GM21526 (cell line): ENCODE data around the gene CCDC28B.
"Not testable (repeated sequence)": the region's sequence is repeated elsewhere in the genome, so short reads cannot be mapped to it uniquely, and the experiment has no call there.

Source experiments
- ATAC-seq: cut with Tn5 transposase; IDR thresholded peaks from one replicate; pipeline ENCODE4 v1.9.1; 2021; ENCODE audit warnings: moderate library complexity; ENCODE audit not compliant: unreplicated experiment, low FRiP score

CCDC28B gene

DNA sequence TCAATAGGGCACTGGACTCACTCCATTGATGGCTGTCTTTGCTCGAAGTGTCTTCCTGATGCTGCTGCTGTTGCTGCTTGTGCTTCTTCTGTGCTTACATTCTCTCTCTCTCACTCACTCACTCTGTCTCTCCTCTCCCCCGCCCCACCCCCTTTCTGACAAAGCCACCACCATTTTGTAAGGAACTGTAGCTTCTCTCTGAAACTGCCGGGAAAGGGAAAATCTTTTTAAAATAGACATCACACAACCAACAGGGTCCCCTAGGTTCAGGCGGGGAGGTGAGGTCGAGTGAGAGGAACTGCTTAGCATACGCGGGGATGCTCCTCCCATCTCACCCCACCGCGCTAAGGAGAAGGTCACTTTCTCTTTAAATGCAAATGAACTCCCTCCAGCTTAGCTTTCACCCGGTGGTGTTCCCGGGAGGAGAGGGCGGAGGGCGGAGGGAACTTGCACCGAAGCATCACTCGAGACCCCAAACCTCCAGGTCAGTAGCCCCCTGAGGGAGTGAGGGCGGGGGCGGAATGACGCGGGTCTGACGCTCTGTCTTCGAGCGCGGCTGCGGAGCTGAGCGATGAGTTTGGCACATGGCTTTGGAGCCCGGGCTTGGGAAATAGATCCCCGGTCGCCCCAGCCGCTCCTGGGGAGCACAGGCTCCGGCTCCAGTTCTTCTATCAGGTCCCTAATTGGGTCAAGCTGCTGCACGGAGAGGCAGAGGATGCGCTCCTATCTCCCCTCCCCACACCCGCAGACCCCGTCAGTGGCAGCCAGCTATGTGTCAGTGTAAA lies at the start of gene CCDC28B:
CCDC28B (plus strand) TSS at position 370 of the 785 bp plus-strand sequence. CDS start 1,341 bp downstream, outside the sequence.
- no peak for ATAC-seq

DNA sequence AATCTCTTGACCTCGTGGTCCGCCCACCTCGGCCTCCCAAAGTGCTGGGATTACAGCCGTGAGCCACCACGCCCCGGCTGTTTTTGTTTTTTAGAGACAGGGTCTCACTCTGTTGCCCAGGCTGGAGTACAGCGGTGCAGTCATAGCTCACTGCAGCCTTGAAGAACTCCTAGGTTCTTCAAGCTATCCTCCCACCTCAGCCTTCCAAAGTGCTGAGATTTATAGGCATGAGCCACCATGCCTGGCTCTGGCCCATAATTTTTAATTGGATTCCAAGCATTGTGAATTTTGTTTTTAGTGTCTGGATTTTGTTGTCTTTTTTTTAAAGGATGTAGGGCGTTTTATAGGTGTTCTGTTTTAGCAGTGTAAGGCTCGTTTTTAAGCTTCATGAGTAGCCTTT lies 49.5 kb upstream of the CCDC28B start:
- no peak for ATAC-seq

DNA sequence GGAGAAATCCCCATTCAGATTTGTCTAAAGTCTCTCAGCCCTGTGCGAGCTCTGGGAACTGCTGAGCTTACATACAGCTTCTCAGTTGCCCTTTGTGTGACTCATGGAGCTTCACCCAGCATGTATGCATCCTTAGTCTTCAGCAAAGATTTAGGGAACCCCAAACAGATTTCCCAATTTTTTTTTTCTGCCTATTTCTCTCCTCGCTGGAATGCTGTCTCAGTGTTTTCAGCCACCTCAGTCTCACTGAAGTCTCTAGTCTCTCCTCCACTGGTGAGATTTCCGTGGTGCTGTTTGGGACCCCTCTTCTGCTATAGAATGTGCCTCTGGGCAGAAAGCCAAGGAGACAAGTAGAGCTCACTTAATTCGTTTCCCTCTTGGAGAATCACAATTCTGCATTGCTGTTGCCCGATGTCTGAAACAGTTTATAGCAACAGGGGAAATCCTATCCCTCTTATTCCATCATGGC lies 49.0 kb upstream of the CCDC28B start:
- ATAC-seq, result no peak

DNA sequence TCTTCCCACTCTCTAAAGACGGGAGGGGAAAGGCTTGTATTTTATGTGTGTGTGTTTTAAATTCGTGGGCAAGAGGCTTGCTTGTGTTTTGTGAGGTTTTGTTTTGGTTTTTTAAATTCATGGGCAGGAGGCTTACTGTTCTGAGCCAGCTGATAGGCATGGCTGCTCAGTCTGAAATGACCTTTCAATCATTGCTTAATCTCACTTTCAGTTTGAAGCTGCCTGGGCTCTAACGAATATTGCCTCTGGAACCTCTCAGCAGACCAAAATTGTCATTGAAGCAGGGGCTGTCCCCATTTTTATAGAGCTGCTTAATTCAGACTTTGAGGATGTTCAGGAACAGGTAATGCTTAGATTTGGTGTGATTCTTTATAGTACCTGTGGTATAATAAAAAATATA lies 41.2 kb upstream of the CCDC28B start:
- ATAC-seq, result no peak

DNA sequence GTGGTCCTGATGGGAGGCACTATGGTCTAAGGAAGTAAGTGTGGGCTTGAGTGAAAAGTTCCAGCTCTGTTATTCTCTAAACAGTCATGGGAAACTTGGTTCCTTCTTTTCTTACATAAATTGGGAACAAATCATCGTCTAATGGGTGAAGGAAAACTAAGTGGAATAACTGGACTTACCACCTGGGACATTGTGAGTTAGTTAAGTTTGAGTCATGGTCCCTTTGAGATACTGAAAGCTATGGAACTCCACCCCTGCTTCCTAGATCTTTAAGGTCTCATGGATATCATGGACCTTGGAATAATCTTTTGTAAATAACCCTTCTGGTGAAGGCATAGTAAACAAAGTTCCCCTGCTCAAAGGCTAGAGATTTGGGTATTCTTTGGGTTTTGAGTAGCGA lies 37.0 kb upstream of the CCDC28B start:
- no peak for ATAC-seq

DNA sequence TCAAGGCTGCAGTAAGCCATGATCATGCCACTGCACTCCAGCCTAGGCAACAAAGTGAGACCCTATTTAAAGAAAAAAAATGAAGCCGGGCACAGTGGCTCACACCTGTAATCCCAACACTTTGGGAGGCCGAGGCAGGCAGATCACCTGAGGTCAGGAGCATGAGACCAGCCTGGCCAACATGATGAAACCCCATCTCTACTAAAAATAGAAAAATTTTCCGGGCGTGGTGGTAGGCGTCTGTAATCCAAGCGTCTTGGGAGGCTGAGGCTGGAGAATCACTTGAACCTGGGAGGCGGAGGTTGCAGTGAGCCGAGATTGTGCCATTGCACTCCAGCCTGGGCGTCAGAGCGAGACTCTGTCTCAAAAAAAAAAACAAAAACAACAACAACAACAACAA lies 34.8 kb upstream of the CCDC28B start:
- not testable (repeated sequence) for ATAC-seq

DNA sequence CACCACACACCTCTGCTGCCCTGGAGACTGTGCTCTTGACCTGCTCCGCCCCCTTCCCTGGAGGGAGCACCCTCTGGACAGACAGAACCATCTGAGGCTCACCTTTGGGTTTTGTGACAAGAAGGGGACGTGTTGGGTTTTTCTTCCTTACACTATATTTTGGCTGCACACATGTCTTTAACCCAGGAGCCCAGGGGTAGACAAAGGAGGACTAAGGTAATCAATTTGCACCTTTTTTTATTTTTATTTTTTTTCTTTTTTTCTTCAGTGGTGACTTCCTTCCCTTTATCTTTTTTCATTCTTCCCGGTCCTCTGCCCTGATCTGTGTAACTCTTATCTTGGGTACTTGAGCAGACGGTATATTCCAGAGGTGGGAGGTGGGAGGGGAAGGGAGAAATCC lies 29.4 kb upstream of the CCDC28B start:
- no peak for ATAC-seq

DNA sequence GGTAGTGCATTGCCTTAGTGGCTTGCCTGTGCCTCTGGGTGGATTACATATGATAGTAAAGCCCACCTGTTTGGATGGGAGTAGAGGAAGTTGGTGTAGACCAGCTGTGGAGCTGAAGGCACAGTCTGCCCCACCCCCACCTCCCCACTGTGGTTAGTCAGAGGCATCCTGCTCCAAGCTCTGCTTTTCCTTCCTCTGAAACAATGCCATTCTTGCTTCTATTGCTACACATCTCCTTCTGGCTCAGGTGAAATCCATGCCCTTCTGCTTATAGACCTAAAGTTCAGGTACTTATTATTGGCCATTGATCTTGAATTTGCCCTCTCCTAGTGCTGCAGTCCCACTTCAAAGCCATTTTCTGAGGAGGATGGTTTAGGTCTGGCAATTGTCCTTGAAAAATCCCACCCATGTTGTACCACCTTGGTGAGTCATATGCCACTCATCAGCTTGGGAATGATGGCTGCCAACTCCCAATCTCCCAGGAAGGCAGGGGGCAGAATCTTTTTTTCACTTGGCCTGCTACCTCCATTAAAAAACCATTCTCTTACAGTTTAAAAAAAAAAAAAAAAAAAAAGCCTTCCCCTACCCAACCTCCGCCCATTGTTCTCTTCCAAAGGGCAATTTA lies 27.7 kb upstream of the CCDC28B start:
- no peak for ATAC-seq

DNA sequence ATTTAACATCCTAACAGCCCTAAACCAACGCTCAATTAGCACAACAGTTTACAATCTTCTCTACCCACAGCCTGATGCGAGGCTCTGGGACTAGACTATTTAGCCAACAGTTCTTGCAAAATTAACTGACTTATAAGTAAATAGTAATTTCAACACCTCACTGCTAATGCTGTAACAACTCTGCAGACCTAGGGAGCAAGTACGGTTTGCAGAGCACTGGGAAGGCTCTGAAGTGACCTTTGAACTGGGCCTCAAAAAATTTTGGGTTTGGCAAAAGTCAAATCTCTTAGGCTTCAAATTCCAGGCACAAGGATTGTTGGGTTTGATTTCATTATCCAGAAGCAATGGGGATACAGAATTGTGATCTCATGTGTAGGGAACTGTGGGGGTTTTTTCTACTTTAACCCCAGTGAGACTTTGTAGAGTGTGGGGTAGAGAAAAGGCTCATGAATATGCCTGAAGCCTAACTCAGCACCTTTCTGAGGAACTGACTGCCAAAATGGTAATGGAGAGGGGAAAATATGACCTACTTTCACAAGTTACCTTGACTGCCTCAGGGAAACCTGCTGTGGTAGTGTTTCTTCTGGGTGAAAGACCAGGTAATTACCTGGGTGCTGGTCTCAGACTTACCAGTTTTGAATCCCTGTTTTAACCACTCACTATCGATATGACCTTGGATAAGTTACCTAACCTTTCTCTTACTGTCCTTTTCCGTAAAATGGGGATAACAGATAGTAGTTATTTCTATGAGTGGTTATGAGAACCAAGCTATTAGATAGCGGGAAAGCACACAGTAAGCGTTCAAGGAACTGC lies 21.8 kb upstream of the CCDC28B start:
- ATAC-seq, result no peak

DNA sequence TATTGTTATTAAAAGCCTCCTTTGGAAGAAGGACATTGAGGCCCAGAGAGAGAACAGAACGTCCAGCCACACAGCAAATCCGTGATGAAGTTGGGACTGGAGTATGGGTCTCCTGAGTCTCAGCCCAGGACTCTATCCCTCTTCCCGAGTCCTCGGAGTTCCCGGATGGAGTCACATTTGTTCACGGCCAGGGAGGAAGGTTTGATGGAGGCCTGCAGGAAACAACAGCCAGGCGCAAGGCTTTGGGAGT lies 21.3 kb upstream of the CCDC28B start:
- ATAC-seq, result peak; percentile 6

DNA sequence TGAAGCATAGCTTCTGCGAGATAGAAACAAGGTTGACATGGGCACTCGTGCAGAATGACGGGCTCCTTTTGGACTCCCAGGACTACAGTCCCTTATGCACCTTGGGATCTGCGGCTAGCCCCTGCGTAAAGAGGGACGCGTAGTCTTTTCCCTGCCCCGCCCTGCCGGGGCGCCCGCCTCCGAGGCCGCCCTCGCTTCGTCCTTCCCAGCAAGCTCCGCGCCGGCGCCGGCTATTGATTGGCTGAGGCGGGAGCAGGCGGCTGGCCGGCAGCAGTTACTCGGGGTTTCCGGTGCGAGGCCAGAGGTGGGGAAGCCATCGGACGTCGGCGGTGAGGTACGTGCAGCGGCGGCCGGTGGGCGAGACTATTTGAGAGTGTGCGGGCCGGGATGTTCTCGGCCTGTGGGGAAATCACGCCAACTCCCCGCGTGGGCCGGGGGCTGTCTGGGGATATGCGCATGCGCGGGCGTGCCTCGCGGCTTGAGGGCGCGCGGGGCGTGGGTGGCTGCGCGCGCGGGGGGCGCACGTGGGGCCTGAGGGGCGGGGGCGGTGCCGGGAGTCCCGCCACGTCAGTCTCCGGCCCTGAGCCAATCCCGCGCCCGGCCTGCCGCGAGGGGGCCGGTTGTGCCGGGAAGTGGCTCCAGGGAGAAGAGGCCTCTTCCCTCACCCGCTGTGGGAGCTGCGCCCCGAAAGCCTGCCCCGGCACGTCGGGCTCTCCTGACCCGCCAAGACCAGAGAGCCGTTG lies 20.8 kb upstream of the CCDC28B start, which contains the start of gene TXLNA:
TXLNA (plus strand) TSS at position 233 of the 743 bp plus-strand sequence. CDS start 671 bp downstream, outside the sequence.
- peak; percentile 69 for ATAC-seq

DNA sequence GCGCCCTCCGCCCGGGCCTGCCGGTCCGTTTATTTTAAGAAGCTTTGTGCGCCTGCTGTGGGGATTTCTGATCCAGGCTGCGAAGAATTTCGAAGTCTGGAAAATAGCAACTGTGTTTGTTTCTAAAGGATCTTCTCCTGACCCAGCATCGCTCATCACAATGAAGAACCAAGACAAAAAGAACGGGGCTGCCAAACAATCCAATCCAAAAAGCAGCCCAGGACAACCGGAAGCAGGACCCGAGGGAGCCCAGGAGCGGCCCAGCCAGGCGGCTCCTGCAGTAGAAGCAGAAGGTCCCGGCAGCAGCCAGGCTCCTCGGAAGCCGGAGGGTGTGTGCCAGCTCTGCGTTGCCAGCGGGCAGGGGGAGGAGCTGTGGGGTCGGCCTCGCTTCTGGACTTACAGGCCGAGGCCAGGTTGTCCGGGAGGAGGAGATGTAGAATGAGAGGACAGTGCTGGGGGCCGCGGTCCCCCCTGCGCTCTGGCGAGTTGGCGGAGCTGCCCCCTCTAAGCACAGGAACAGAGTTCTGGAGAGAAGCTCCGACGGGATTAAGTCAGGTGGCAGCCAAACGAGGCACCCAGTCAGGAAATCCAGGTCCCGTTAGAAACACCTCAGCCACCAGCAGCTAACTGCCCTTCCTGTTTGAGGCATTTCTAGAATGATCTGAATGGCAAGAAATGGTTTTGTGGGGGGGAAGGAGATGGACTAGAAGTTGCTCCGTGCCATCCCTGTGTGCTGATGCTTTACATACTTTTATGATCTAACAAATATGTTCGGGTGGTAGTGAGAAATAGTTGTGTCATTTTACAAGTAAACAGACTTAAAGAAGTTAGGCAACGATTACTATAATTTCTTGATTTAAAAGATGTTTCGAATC lies 20.0 kb upstream of the CCDC28B start:
- ATAC-seq, result no peak

DNA sequence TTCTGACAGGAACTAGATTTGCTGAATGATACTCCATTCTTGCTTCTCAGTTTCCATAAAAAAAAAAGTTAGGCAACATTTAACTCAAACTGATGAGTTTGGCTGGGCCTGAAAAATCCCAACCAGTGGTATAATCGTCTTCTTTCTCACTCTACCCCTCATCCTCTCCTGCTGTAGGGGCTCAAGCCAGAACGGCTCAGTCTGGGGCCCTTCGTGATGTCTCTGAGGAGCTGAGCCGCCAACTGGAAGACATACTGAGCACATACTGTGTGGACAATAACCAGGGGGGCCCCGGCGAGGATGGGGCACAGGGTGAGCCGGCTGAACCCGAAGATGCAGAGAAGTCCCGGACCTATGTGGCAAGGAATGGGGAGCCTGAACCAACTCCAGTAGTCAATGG lies 19.3 kb upstream of the CCDC28B start:
- no peak for ATAC-seq

DNA sequence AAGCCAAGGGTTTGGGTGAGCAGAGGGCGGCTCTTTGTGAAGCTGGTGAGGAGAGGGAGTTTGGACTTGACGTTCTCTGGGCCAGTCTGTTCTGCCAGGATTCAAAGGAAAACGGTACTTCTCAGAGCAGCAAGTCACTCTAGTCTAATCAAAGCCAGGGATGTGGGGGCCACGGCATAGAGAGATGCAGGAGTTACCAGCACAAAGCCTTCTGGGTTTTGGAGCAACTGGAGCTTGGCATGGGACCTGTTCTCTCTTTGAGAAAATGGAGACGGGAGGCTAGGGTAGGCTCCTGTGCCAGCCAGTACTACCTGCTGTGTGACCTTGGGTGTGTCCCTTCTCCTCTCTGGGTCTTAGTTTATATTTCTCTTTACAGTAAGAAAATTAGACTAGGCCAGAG lies 18.8 kb upstream of the CCDC28B start:
- ATAC-seq, result no peak

DNA sequence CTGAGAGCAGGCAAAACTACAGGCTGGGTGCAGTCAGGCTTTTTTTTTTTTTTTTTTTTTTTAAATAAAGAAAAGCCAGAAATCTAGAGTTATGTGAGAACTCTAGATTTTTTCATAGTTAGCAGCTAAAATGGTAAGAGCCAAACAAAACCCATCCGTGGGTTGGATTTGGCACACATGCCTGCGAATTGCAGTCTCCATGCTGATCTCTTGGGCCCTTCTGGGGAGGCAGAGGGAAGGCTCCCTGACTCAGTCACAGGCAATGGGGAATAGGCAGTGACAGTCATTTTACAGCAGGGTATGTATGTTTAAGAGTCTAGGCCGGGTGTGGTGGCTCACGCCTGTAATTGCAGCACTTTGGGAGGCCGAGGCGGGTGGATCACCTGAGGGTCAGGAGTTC lies 18.3 kb upstream of the CCDC28B start:
- ATAC-seq, result no peak

DNA sequence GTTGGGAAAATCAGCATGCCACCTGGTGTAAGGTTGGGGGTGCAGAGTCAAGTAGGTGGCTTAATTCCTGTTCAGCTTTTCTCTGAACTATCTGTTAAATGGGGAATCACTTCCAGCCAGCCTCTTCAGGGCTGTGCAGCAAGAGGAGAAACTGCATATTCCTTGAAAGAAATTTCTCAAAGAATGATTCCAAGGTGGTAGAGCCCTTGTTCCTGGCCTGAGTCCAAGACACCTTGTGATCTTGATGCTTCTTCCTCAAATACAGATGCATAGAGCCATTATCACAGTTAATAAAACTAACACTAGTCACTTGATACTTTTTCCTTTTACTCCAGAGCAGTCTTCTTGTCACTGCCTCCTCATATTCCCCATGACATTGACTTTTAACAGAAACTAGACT lies 15.7 kb upstream of the CCDC28B start:
- no peak for ATAC-seq

DNA sequence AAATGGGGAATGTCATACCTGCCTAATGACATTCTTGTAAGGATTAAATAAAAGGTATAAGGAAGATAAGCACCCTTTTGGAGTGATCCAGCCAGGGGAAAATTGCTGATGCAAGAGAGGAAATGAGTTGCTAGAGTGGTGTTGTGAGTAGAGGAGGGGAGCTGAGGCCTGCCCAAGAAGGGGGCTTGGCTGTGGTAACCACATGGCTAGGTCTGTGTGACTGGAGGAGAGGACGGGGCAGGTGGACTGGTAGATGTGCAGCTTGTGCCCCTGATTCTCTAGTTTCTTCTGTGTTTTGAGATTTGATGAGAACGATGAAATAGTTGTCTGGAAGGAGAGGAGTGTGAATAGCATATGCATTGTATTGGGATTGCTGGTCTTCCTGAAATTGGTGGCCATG lies 14.3 kb upstream of the CCDC28B start:
- ATAC-seq, result no peak

DNA sequence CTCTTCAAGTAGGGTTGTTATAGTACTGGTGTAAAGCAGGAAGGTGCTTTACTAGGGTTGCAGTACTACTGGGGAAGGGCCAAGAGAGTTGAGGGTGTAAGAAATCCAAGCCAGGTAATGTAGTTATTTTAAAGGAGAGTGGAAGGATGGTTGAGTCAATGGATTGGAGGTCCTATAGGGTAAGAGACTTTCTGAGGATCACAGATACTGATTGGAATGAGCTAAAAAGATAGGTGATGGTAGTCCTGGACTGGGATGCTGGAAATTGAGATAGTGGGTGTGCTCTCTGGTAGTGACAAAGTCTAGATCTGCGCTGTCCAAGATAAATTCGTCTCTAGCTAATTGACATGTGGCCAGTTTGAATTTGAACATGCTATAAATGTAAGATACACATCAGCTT lies 13.9 kb upstream of the CCDC28B start:
- no peak for ATAC-seq

DNA sequence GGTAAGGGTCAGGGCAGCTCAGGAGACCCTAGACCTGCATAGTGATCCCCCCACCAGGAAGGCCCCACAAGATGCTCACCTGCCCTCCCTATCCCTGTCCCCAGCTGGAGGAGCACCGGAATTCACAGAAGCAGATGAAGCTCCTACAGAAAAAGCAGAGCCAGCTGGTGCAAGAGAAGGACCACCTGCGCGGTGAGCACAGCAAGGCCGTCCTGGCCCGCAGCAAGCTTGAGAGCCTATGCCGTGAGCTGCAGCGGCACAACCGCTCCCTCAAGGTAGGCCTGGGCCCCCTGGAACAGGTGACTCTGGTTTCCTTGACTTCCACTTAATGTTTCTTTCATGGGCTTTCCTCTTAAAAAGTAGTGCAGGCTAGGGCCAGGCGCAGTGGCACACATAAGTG lies 12.5 kb upstream of the CCDC28B start:
- no peak for ATAC-seq
